Activated CD4-positive, alpha-beta T cell treated with anti-CD3 and anti-CD28 coated beads for 24 hours (primary cell): ENCODE data around the gene MACO1.
"Not testable (repeated sequence)": the region's sequence is repeated elsewhere in the genome, so short reads cannot be mapped to it uniquely, and the experiment has no call there.

Experiments
- DNase-seq, 2 donors: peaks; one replicate each; pipeline ENCODE4 v3.0.0-alpha.2; 2020; ENCODE audit warnings: low read depth in 2 of 2

Gene MACO1

GRCh38 chr1:25430073-25430966, at the start of gene MACO1:
Gene MACO1 (plus strand): TSS chr1:25430897. CDS start chr1:25431099, 202 bp downstream.
- DNase-seq = peak; percentile 95

GRCh38 chr1:25382543-25382942, 48.2 kb upstream of the MACO1 start:
- not testable (repeated sequence) for DNase-seq

DNA sequence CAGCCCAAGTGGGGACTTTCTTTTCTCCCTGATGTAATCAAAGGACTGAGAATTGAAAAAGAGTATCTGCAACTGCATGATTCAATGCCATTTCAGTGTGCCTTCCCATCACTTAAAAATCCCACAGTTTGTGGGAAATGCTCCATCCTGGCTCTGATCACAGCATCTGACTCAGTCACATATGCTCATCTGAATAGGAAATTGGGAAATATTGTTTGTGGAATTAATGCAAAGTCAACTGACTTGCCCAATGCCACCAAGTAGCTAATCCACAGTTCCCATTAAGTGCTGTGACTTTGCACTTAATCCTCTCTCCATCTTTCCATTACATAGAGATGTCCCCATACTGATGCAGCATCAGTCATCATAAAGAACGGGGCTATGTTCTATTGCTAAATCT, 47.6 kb upstream of the MACO1 start:
- DNase-seq = not testable (repeated sequence)

DNA sequence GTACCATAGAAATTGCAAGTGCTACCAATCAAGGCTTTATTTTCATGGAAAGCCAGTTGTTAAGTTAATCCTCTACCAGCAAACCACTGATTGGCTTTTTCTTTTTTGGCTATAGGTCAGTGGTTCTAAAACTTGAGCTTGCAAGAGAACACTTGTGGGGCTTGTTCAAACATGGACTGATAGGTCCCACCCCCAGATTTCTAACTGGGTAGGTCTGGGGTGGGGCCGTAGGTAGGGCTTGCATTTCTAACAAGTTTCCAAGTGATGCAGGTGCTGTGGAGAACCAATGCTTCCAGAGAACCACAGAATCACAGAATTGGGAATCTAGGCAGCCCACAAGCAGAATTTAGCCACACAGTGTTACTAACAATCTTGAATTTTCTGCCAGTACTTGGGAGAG, 46.8 kb upstream of the MACO1 start:
- not testable (repeated sequence) for DNase-seq

GRCh38 chr1:25387096-25387495, 43.6 kb upstream of the MACO1 start:
- not testable (repeated sequence) for DNase-seq

DNA sequence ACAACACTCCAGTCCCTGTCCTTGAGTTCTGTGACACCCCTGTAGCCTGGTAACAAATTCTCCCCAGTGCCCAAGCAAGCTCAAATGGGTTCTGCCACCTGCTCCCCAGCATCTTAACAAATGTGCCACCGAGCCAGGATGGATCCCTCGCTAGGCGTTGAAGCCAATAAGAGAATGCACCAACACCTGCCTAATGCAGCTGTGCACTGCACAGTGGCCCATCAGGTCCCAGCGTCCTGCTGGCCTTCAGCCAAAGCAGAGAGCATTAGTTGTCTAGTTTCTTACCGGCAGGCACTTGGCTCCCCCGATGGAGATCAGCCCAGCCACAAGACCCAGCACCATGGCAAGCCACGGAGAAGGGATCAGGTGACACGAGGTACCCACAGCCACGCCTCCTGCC, 42.0 kb upstream of the MACO1 start:
- not testable (repeated sequence) for DNase-seq

GRCh38 chr1:25389721-25390120, 41.0 kb upstream of the MACO1 start:
- DNase-seq = not testable (repeated sequence)

DNA sequence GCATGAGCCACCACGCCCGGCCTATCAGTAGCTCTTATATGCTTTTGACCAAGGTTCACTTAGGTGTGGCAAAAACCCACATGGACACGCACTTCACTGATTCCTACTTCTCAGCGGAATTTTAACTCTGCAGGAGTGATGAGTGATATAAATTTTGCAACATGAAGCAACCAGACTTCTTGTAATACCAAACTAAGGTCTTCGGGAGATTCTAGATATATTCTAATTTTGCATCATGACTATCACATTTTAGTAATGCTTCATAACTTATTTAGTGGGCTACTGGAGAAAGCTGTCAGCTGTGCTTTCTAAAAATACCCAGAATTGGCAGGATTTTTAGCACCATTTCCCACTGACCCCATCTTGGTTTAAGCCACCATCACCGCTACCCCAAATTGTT, 37.9 kb upstream of the MACO1 start:
- no peak for DNase-seq

DNA sequence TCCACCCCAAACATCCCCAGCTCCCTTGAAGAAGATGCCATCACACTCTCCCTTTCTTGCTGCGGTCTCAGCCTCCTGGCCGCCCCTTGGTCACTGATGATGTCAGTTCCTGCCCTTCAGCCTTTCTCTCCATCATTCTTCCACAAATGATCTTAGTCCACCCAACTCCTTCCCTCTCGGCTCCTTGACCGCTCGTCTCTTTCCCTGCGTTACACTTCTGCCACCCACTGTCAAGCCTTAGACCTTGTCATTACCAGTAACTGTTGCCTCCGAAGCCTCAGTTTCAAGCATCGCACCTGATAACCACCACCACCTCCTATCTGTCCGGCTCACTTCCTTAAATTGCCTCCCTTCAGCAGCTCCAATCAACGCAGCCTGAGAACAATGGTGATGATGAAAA, 33.1 kb upstream of the MACO1 start:
- DNase-seq = not testable (repeated sequence)

DNA sequence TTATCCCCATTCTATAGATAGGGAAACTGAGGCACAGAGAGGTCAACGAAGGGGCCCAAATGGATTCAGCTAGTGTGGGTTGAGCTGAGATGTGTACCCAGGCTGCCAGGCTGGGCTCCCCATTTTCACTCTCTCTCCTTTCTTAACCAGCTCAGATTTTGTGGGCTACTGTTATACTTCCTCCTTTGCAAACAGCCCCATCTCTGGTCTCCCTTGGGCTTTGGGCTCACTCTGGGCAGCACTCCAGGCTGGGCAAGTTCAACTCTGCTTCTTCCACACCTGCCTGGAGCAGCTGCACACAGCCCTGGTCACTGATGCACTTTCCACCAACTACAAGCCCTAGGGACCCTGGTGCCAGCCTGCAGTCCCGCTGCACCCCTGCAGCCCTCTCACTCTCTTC, 32.6 kb upstream of the MACO1 start:
- DNase-seq = not testable (repeated sequence)

DNA sequence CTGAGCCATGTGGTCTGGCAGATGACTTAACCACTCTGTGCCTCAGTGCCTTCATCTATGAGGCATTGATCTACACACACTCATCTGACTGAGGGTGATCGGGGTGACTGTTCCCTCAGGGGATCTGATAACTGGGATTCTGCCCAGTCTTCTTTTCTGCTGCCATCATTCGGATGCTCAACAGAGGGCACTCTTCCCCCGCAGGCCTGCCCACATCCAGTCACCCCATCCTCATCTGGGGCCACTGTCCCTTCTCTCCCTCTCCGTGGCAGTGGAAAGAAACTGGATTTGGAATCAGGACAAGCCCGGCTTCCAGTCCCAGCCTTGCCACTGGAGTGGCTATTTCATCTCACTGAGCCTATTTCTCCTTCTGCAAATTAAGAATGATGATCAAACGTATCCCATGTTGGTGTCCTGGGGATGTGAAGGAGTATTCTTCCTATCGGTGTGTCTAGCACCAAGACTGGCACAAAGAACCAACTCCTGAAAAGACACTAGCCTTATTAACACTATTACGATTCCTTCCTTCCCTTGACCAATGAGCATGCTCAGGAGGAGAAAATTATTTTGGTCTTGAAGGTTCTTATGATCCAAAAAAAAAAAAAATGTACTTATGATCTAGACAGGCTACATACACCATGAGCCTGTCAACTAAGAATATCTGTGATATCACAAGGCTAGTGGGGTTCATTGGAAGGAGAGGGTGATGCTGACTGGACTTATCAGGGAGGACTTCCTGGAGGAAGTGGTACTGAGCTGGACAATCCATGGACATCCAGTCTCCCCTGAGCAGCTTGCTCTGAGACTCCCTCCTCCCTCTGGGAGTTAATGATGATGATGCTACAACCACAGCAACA, 27.5 kb upstream of the MACO1 start:
- DNase-seq = not testable (repeated sequence)

- not testable (repeated sequence) for DNase-seq
Observed at GRCh38 chr1:25405731-25406305, 24.9 kb upstream of the MACO1 start.

DNA sequence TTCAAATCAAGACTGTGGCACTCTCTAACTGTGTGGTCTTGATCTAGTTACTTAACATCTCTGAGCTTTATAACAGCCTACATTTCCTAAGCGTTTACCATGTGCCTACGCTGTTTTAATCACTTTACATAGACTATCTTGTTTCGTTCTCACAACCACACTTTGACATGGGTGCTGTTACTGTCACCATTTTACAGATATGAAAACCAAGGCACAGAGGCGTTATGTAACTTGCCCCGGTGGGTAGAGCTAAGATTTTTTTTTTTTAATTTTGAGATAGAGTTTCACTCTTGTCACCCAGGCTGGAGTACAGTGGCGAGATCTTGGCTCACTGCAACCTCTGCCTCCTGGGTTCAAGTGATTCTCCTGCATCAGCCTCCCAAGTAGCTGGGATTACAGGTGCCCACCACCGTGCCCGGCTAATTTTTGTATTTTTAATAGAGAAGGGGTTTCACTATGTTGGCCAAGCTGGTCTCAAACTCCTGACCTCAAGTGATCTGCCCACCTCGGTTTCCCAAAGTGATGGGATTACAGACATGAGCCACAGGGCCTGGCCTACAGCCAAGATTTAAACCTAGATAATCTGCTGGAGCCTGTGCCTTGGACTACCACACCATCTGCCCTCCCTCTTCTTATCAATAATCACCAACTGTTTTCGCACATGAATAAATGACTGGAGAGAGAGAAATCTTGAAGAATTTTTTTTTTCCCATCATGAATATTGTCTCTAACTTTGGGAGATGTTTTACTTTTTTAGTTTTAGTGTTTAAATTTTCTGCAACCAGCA, 20.9 kb upstream of the MACO1 start:
- DNase-seq = not testable (repeated sequence)

DNA sequence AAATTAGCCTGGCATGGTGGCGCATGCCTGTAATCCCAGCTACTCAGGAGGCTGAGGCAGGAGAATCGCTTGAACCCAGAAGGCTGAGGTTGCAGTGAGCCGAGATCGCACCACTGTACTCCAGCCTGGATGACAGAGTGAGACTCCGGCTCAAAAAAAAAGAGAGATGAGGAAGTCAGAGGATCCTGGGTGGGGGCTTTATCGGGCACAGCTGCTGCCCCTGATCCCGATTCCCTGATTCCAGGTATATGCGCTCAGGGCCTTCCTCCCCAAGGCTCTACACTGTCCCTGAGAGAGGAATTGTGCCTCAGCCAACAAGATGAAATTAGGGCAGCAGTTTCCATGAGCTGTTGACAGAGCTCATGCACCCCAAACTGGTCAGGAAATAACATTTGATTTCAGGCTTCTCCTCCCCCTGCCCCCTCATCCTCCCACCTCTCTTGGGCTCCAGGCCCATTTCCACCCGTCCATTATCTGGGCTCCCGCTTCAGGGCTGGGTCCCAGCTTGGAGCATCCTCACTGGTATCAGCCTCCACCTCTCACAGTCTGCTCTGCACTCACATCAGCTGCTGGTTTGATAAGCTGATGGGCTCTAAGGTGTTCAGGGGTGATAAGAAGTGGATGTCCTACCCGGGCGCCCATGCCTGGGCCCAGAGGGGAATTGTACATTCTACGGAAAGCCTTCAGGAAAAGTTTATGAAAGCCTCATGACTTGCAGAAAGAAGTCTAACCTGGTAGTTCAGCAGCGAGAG, 17.6 kb upstream of the MACO1 start:
- not testable (repeated sequence) for DNase-seq

GRCh38 chr1:25414157-25414556, 16.5 kb upstream of the MACO1 start:
- DNase-seq = not testable (repeated sequence)

GRCh38 chr1:25414578-25414977, 16.1 kb upstream of the MACO1 start:
- not testable (repeated sequence) for DNase-seq

- DNase-seq = not testable (repeated sequence)
Observed at GRCh38 chr1:25417280-25417679, 13.4 kb upstream of the MACO1 start.

DNA sequence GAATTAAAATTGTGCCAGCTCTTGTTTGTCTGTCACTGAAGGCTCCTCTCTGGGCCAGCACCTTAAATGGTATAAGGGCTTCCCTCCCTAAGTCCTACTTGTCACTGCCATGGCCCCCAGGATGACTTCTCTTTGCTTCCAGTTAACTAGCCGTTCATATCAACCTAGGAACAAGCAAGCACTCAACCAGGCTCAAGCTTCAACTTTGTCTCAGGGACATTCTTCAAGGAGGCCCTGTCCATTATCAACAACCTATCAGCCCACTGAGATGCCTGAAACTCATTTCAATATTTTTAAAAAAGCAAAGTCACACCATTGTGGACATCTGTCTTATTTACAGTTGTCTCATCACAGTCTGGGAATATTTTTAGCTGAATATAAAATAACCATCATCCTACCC, 11.4 kb upstream of the MACO1 start:
- DNase-seq = not testable (repeated sequence)

DNA sequence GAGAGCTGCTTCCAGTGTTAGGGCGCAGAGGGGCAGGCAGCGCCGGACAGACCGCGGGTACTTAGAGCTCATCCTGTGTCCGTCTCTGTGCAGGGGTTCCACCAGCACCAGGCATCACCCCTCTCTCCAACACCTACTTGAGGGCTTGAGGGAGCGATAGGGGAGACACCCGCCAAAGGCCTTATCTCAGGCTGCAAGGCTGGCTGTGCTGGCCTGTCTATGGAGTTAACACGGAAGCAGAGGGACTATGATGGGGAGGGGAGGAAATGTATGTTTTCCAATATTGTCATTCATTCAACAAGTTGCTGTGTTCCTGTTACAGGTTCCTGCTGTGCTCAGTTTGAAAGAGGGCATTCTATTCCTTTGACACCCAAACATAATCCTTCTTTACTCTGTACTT, 10.0 kb upstream of the MACO1 start, which contains the start of gene RHCE:
RHCE (minus strand) TSS at position 111 of the 400 bp plus-strand sequence; CDS start at position 72, 39 bp downstream.
- DNase-seq = not testable (repeated sequence)

DNA sequence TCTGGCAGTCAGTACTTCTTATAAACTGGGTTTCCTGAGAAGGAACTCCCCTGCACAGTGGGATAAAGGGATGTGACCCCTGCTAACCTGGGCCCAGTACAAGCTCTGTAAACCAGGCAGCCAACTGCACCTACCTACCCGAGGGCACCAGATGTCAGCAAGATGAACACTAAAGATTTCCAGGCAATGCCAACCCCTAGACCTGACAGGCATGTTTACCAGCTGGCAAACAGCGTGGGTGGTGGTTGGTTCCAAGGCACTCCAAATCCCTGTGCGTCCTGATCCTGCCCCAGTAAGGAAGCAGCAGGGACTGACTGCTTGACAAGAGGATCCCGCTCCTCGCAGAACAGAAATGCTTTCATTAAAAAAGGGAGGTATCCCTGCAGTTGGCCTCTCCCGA, 7.5 kb upstream of the MACO1 start:
- not testable (repeated sequence) for DNase-seq
